Measurements from ENCODE around the gene MYOZ3. TPM values are rescaled to one million over a fixed set of nuclear protein-coding genes. Genes with fewer than 3 reads are reported as not detected.
A peak's percentile ranks its signal among the peaks of the same experiment; 100 is the strongest.

The MYOZ3 gene, protein sequence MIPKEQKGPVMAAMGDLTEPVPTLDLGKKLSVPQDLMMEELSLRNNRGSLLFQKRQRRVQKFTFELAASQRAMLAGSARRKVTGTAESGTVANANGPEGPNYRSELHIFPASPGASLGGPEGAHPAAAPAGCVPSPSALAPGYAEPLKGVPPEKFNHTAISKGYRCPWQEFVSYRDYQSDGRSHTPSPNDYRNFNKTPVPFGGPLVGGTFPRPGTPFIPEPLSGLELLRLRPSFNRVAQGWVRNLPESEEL
- total RNA-seq (2.1 and 6.8 TPM in 2 replicates), polyA plus RNA-seq (10.7 and 13.8 TPM in 2 replicates)

- peak within 1 kb of the TSS; percentile 45 for H3K27ac ChIP-seq
Observed at GRCh38 chr5:150661086-150661485, at the start of gene MYOZ3. Gene MYOZ3, plus strand, starts transcription at chr5:150661251. Its CDS starts 1,691 bp downstream, at chr5:150662942.

DNA sequence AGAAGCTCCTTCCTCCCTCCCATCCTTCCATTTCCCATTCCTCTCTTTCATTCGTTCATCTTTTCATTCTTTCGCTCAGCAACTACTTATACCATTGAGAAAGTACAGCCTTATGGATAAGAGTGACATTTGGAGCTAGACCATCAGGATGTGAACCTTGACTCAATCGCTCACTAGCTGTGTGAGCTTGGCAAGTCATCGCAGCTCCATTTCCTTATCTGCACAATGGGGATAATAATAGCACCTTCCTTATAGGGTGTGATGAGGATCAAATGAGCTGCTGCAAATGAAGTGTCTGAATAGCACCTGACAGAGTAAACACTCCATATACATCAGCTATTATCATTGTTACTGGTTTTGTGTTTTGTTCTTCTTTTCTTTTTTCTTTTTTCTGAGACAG is 48.6 kb upstream of the MYOZ3 start:
- H3K27ac ChIP-seq = peak overlapping the region; percentile 45
- peaks cover 34% of the 10 kb centered on the region for H3K4me1 ChIP-seq (ENCODE audit: low read depth)
- no peaks in the 10 kb centered on the region for H3K36me3 ChIP-seq

More at GRCh38 chr5:150661086-150661485, at the start of gene MYOZ3:
- Histone ChIP-seq H3K4me1 (ENCODE audit: low read depth) (peaks cover 19% of the 10 kb centered on the region), H3K9me3 (ENCODE audit: low read depth) (no peaks in the 10 kb centered on the region), H3K4me3 (no peak within 1 kb of the TSS), H3K36me3 (no peaks in the 10 kb centered on the region), H3K27me3 (no peaks in the 10 kb centered on the region)
- no peak for DNase-seq (ENCODE audit: low read depth in 1 of 2, low spot score in 1 of 2)
- TF ChIP-seq CTCF (IDR thresholded peaks at IDR 0.05; ENCODE audit: low read depth, low read length) = no peak

DNA sequence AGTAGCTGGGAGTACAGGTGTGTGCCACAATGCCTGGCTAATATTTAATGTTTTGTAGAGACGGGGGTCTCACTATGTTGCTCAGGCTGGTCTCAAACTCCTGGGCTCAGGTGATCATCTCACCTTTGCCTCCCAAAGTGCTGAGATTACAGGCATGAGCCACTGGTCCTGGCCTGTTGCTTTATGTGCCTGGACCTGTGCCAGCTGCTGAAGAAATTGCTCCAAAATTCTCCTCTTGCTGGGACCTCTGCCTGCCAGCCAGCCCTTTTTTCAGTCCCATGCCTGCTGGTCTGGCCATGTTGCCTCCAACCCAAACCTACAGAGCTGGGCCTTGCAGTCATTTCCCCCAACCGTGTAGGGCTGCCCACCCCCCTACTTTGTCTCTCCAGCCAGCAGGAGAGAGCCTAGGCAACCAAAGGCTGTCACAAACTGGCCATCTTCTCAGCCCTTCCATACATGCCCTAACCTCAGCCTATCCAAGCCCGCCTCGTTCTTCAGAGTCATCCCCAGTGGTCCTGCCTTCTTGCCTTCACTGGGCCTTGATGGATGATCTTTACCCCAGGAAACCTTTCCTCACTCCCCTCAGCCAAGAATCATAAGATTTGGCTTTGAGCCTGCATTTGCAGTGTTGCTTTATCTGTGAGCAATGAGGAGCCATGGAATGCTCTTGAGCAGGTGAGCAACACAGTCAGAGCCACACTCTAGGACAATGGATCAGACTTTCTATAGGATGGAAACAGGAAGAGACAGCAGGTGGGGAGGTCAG is 48.0 kb upstream of the MYOZ3 start:
- no peaks in the 10 kb centered on the region for H3K27me3 ChIP-seq
- H3K36me3 ChIP-seq = no peaks in the 10 kb centered on the region
- H3K27ac ChIP-seq = peak overlapping the region; percentile 45
- no peaks in the 10 kb centered on the region for H3K9me3 ChIP-seq (ENCODE audit: low read depth)
- TF ChIP-seq CTCF (IDR thresholded peaks at IDR 0.05; ENCODE audit: low read depth, low read length) = no peak
- no peak overlapping the region for H3K4me3 ChIP-seq
- peaks cover 34% of the 10 kb centered on the region for H3K4me1 ChIP-seq (ENCODE audit: low read depth)
- peak in 1 of 2 donors; percentile 38 for DNase-seq (ENCODE audit: low read depth in 1 of 2, low spot score in 1 of 2)

More for the DNA sequence above, 48.6 kb upstream of the MYOZ3 start:
- DNase-seq (ENCODE audit: low read depth in 1 of 2, low spot score in 1 of 2) = no peak
- H3K27me3 ChIP-seq = no peaks in the 10 kb centered on the region
- TF ChIP-seq CTCF (IDR thresholded peaks at IDR 0.05; ENCODE audit: low read depth, low read length) = no peak
- H3K4me3 ChIP-seq = no peak overlapping the region
- H3K9me3 ChIP-seq (ENCODE audit: low read depth) = no peaks in the 10 kb centered on the region

- Histone ChIP-seq H3K27ac (no peak overlapping the region), H3K36me3 (no peaks in the 10 kb centered on the region), H3K4me1 (ENCODE audit: low read depth) (peaks cover 34% of the 10 kb centered on the region), H3K9me3 (ENCODE audit: low read depth) (no peaks in the 10 kb centered on the region), H3K4me3 (no peak overlapping the region), H3K27me3 (no peaks in the 10 kb centered on the region)
- DNase-seq (ENCODE audit: low read depth in 1 of 2, low spot score in 1 of 2) = no peak
- peak; percentile 35 for TF ChIP-seq CTCF (IDR thresholded peaks at IDR 0.05; ENCODE audit: low read depth, low read length)
Observed at GRCh38 chr5:150613991-150614660, 46.9 kb upstream of the MYOZ3 start.

GRCh38 chr5:150614661-150615060 is 46.4 kb upstream of the MYOZ3 start:
- Histone ChIP-seq H3K36me3 (no peaks in the 10 kb centered on the region), H3K27me3 (no peaks in the 10 kb centered on the region), H3K4me3 (no peak overlapping the region), H3K27ac (no peak overlapping the region), H3K9me3 (ENCODE audit: low read depth) (no peaks in the 10 kb centered on the region), H3K4me1 (ENCODE audit: low read depth) (peaks cover 33% of the 10 kb centered on the region)
- DNase-seq (ENCODE audit: low read depth in 1 of 2, low spot score in 1 of 2) = no peak
- TF ChIP-seq CTCF (IDR thresholded peaks at IDR 0.05; ENCODE audit: low read depth, low read length) = no peak

All from cardiac muscle cell (in vitro differentiated cells and primary cell).